Pericardium fibroblast (primary cell): ENCODE results near the gene KIF13A. TPM values are rescaled to one million over a fixed set of nuclear protein-coding genes. Genes with fewer than 3 reads are reported as not detected.

Experiments used
- total RNA-seq: library from RNA; depleted of rRNA; stranded (reverse); fragments of >200 nt; gene quantifications from 2 replicates; pipeline ENCODE4 v1.2.3, GENCODE V29; 2015

Gene KIF13A
- 14.3 and 15.1 TPM in 2 replicates for total RNA-seq

DNA sequence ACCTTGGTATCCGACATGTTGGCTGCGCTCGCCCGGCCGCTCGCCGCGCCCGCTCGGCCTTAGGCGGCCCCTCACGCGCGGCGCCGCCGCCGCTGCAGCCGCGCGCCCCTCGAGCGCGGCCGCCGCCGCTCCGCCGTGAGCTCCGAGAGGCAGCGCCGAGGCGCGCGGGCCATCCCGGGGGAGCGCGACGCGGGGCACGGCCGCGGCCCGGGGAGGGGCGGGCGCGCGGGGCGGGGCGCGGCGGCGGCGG, at the start of gene KIF13A:
KIF13A (minus strand) TSS at position 189 of the 250 bp plus-strand sequence; CDS start at position 17, 172 bp downstream.

Other genes starting within 250 kb of the KIF13A start
- 1.5 and 1.6 TPM in 2 replicates for gene NHLRC1, start 135.0 kb upstream of the KIF13A start, total RNA-seq
- 4.9 and 6.8 TPM in 2 replicates for gene TPMT, start 167.4 kb upstream of the KIF13A start, total RNA-seq
- 5.6 and 19.7 TPM in 2 replicates for gene KDM1B, start 167.8 kb upstream of the KIF13A start, total RNA-seq